H1 (cell line): Measurements from ENCODE around the gene CALHM3.

ENCODE experiments used
- BRCA1 ChIP-seq: IDR thresholded peaks from 2 replicates; pipeline ENCODE4 v1.6.1; 2012; ENCODE audit warnings: low read depth, low read length, improper control_type of control experiment
- JUN ChIP-seq: IDR thresholded peaks from 2 replicates; pipeline ENCODE4 v1.6.1; 2011; ENCODE audit warnings: low read depth, mild to moderate bottlenecking, improper control_type of control experiment, low read length
- POLR2A ChIP-seq, 2 experiments: IDR thresholded peaks; 1 replicate in 1 of 2; 2 replicates in 1 of 2; pipeline ENCODE4 v1.6.1; 2011; ENCODE audit warnings: low read depth in 2 of 2, low read length in 2 of 2, mild to moderate bottlenecking in 2 of 2; ENCODE audit errors: control extremely low read depth in 1 of 2
- POLR2AphosphoS5 ChIP-seq: IDR thresholded peaks from 2 replicates; pipeline ENCODE4 v1.6.1; 2011; ENCODE audit warnings: low read depth, low read length
- SIN3A ChIP-seq, 2 experiments: IDR thresholded peaks in 1 of 2; conservative IDR thresholded peaks in 1 of 2; 2 replicates each; pipeline ENCODE4 v1.6.1; 2011 to 2012; ENCODE audit warnings: low read length in 2 of 2, improper control_type of control experiment in 1 of 2, low read depth in 1 of 2, mild to moderate bottlenecking in 1 of 2
- TAF1 ChIP-seq: IDR thresholded peaks from 2 replicates; pipeline ENCODE4 v1.6.1; 2011; ENCODE audit warnings: mild to moderate bottlenecking, low read depth, low read length
- TF ChIP-seq, protein P1 (sequence below), 3 experiments: IDR thresholded peaks; 1 replicate in 2 of 3; 2 replicates in 1 of 3; pipeline versions ENCODE4 v1.5.1 to v1.6.1; 2011; ENCODE audit warnings: low read length in 3 of 3, mild to moderate bottlenecking in 3 of 3, inconsistent platforms in 2 of 3, low read depth in 1 of 3, moderate library complexity in 1 of 3; ENCODE audit not compliant: insufficient read depth in 1 of 3; ENCODE audit errors: control extremely low read depth in 1 of 3

DNA sequence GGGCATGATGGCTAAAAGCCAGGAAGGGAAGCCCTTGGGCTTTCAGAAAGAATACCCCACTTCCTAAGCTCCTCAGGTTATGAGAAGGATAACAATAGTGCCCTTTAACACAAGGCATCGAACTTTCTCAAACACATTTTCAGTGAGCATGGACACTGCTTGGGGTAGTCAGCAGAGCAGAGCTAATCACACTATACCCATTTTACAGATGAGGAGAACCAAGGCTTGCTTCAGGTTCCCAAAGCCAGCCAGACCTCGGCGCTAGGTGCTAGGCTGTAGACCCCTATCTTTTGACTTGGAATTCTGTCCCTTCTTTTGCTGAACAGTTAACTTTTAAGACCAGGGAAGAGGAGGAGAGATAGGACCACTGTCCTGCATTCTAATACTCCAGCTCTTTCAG is 16.3 kb upstream of the CALHM3 start:
- TF ChIP-seq, protein P1, sequence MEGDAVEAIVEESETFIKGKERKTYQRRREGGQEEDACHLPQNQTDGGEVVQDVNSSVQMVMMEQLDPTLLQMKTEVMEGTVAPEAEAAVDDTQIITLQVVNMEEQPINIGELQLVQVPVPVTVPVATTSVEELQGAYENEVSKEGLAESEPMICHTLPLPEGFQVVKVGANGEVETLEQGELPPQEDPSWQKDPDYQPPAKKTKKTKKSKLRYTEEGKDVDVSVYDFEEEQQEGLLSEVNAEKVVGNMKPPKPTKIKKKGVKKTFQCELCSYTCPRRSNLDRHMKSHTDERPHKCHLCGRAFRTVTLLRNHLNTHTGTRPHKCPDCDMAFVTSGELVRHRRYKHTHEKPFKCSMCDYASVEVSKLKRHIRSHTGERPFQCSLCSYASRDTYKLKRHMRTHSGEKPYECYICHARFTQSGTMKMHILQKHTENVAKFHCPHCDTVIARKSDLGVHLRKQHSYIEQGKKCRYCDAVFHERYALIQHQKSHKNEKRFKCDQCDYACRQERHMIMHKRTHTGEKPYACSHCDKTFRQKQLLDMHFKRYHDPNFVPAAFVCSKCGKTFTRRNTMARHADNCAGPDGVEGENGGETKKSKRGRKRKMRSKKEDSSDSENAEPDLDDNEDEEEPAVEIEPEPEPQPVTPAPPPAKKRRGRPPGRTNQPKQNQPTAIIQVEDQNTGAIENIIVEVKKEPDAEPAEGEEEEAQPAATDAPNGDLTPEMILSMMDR (IDR thresholded peaks at IDR 0.05; ENCODE audit: control extremely low read depth in 1 of 3, insufficient read depth in 1 of 3, low read depth in 1 of 3, low read length in 3 of 3): no peak
- TF ChIP-seq POLR2A (IDR thresholded peaks at IDR 0.05; ENCODE audit: control extremely low read depth in 1 of 2, low read depth in 2 of 2, low read length in 2 of 2) (no peak), BRCA1 (no peak), SIN3A (conservative IDR thresholded peaks at IDR 0.05 in 1 of 2, IDR thresholded peaks at IDR 0.05 in 1 of 2; ENCODE audit: low read depth in 1 of 2, low read length in 2 of 2) (no peak), TAF1 (no peak), JUN (no peak), POLR2AphosphoS5 (no peak)
